Measurements from ENCODE around the gene LRRC26. TPM values are rescaled to one million over a fixed set of nuclear protein-coding genes. Genes with fewer than 3 reads are reported as not detected.

LRRC26 gene
- total RNA-seq, 1 donor, result not detected

DNA sequence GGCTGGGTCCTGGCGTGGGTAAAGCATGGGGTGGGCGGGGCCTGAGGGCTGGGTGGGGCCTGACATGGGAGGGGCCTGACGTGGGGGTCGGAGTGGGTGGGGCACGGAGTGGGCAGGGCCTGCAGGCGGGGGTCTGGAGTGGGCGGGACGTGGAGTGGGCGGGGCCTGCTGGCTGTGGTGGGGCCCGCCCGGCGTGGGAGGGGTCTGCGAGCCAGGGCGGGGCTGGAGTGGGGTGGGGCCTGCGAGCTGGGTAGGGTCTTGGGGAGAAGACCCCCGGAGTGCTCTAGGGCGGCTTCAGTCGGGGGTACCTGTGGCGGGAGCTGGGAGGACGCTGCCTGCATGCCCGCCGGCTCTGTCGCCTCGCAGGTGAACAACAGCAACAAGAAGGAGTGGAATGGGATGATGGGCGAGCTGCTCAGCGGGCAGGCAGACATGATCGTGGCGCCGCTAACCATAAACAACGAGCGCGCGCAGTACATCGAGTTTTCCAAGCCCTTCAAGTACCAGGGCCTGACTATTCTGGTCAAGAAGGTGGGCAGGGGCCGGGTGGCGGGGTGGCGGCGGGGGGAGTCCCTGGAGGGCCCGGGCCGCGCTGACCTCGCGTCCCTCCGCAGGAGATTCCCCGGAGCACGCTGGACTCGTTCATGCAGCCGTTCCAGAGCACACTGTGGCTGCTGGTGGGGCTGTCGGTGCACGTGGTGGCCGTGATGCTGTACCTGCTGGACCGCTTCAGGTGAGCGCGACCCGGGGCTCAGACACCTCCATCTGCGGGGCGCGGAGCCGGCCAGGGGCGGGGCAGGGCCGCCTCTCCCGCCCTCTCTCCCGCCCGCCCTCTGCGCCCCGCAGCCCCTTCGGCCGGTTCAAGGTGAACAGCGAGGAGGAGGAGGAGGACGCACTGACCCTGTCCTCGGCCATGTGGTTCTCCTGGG, 8.0 kb downstream of the LRRC26 start:
- DNase-seq (ENCODE audit: low read depth), result no peak
- H3K4me3 ChIP-seq (ENCODE audit: low read depth, low read length), result no peak overlapping the region
- TF ChIP-seq, protein P1, sequence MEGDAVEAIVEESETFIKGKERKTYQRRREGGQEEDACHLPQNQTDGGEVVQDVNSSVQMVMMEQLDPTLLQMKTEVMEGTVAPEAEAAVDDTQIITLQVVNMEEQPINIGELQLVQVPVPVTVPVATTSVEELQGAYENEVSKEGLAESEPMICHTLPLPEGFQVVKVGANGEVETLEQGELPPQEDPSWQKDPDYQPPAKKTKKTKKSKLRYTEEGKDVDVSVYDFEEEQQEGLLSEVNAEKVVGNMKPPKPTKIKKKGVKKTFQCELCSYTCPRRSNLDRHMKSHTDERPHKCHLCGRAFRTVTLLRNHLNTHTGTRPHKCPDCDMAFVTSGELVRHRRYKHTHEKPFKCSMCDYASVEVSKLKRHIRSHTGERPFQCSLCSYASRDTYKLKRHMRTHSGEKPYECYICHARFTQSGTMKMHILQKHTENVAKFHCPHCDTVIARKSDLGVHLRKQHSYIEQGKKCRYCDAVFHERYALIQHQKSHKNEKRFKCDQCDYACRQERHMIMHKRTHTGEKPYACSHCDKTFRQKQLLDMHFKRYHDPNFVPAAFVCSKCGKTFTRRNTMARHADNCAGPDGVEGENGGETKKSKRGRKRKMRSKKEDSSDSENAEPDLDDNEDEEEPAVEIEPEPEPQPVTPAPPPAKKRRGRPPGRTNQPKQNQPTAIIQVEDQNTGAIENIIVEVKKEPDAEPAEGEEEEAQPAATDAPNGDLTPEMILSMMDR (IDR thresholded peaks at IDR 0.05; ENCODE audit: insufficient read depth, low read depth, low read length), result no peak

- DNase-seq (ENCODE audit: low read depth), result no peak
- no peak overlapping the region for H3K4me3 ChIP-seq (ENCODE audit: low read depth, low read length)
- TF ChIP-seq, protein P1 (IDR thresholded peaks at IDR 0.05; ENCODE audit: insufficient read depth, low read depth, low read length), result no peak
These were observed 8.9 kb downstream of the LRRC26 start for GRCh38 chr9:137160716-137161557.

DNA sequence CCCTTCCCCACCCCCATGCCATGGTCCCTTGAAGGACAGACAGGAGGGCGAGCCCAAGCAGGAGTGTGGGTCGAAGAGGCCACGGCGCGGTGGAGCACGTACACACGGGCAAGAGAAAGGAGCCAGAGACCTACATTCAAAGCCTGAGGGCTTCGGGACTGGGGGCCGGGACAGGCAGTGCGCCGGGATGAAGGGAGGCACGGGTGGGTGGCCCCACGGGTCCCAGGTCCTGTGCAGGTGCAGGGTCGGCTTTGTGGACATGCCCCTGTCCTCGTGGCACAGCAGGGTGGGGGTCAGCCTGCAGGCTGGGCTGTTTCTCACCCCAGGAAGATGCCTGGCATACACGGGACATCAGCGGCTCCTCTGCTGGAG, 9.8 kb downstream of the LRRC26 start:
- no peak overlapping the region for H3K4me3 ChIP-seq (ENCODE audit: low read depth, low read length)
- TF ChIP-seq, protein P1 (IDR thresholded peaks at IDR 0.05; ENCODE audit: insufficient read depth, low read depth, low read length), result no peak
- no peak for DNase-seq (ENCODE audit: low read depth)

DNA sequence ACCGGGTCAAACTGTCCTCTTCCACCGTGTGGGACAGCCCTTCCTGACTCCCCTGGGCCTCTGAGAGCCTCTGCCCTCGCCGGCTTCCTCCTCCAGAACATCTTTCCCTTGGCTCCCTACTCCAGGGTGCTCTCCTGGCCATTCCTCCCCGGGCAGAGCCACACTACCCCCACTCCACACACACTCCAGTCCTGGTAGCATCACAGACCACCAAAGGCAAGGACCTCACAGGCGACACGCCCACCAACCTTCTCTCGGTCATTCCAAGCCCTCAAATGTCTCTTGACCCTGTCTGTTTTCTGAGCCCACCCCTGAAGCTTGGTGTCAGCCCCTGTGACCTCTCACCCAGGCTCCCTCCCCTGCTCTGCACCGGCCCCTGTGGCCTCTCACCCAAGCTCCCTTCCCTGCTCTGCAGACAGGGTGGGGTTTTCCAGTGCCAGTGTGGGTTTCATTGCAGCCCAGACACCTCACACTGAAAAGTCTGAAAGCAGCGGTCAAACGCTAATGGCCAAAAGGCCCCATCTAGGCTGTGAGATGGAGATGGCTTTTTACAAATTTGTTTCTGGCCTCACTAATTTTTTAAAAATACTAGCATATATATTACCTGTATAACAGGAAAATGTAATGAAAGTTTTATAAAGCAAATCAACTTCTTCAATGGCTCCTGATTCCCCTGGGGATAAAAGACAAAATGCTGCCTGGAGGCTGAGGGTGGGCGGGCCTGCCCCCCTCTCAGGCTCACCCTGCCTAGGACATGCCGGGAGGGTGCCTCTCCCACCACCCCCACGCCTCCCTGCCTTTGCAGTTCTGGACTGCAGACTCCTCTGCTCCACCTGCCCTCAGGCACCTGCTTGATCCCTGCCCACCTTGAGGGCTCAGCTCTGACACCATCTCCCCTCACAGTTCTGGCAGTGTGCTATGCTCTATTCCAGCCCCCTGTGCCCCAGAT, 10.5 kb downstream of the LRRC26 start:
- no peak overlapping the region for H3K4me3 ChIP-seq (ENCODE audit: low read depth, low read length)
- TF ChIP-seq, protein P1 (IDR thresholded peaks at IDR 0.05; ENCODE audit: insufficient read depth, low read depth, low read length), result no peak
- DNase-seq (ENCODE audit: low read depth), result no peak

DNA sequence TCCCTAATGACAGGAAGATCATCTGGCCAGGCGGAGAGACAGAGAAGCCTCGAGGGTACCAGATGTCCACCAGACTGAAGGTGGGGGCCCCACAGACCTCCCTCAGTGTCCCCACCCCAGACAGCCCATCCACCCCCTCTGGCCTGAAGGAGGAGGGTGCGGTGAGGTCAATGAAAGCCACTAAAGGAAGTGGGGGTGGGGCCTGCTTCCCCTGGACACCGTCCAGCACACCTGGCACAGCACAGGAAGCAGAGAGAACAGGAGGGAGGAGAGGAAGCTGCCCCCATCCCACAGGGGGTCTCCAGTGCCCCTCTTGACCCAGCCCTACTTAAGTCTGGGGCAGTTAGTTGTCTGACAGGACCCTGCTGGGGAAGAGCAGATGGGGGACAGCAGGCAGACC, 11.2 kb downstream of the LRRC26 start:
- H3K4me3 ChIP-seq (ENCODE audit: low read depth, low read length), result no peak overlapping the region
- no peak for DNase-seq (ENCODE audit: low read depth)
- TF ChIP-seq, protein P1 (IDR thresholded peaks at IDR 0.05; ENCODE audit: insufficient read depth, low read depth, low read length), result no peak

All from fibroblast of villous mesenchyme (primary cell).